ENCODE results near the gene PRTG. TPM values are rescaled to one million over a fixed set of nuclear protein-coding genes. Genes with fewer than 3 reads are reported as not detected.
"Not testable (repeated sequence)": the region's sequence is repeated elsewhere in the genome, so short reads cannot be mapped to it uniquely, and the experiment has no call there.

Gene PRTG
- 10 to 100 TPM in 3 of 4 donors, 1 to 10 TPM in 1; 4.1 to 37.2 (median 23.3) TPM for total RNA-seq

- H3K9me3 ChIP-seq, result no peaks in the 10 kb centered on the region
- TF ChIP-seq CTCF (IDR thresholded peaks at IDR 0.05) (no peak), POLR2A (IDR thresholded peaks at IDR 0.05) (peak in 1 of 2 donors; percentile 42)
- DNase-seq, result peak; percentile 77 to 79
- no peaks in the 10 kb centered on the region for H3K36me3 ChIP-seq
- H3K4me3 ChIP-seq, result peak within 1 kb of the TSS; percentile 65 to 73
- H3K27me3 ChIP-seq, result no peaks in the 10 kb centered on the region
- H3K27ac ChIP-seq, result peak within 1 kb of the TSS; percentile 88 to 91
- no peaks in the 10 kb centered on the region for H3K4me1 ChIP-seq
- intact Hi-C loops (cut with DNase I; ENCODE audit: low total_unique reads), result no loop called here
Measured at GRCh38 chr15:55742927-55743728, at the start of gene PRTG. PRTG (minus strand) TSS chr15:55743152; CDS start chr15:55742931, 221 bp downstream.

- H3K27me3 ChIP-seq, result no peaks in the 10 kb centered on the region
- H3K9me3 ChIP-seq, result no peaks in the 10 kb centered on the region
- no peak for TF ChIP-seq POLR2A (IDR thresholded peaks at IDR 0.05)
- no peak for TF ChIP-seq CTCF (IDR thresholded peaks at IDR 0.05)
- H3K36me3 ChIP-seq, result no peaks in the 10 kb centered on the region
- no peak for DNase-seq
- no peak overlapping the region for H3K27ac ChIP-seq
- H3K4me3 ChIP-seq, result no peak overlapping the region
- intact Hi-C loops (cut with DNase I; ENCODE audit: low total_unique reads), result no loop called here
- no peaks in the 10 kb centered on the region for H3K4me1 ChIP-seq
Measured at GRCh38 chr15:55791551-55792400, 48.8 kb upstream of the PRTG start.

GRCh38 chr15:55789066-55789660 lies 46.2 kb upstream of the PRTG start:
- TF ChIP-seq POLR2A (IDR thresholded peaks at IDR 0.05) (no peak), CTCF (IDR thresholded peaks at IDR 0.05) (peak in 2 of 4 experiments; percentile 10 to 12)
- DNase-seq, result no peak
- no peaks in the 10 kb centered on the region for H3K9me3 ChIP-seq
- no peaks in the 10 kb centered on the region for H3K27me3 ChIP-seq
- intact Hi-C loops (cut with DNase I; ENCODE audit: low total_unique reads), result no loop called here
- no peak overlapping the region for H3K27ac ChIP-seq
- no peak overlapping the region for H3K4me3 ChIP-seq
- H3K4me1 ChIP-seq, result no peaks in the 10 kb centered on the region
- no peaks in the 10 kb centered on the region for H3K36me3 ChIP-seq

GRCh38 chr15:55786341-55786740 lies 43.4 kb upstream of the PRTG start:
- no peaks in the 10 kb centered on the region for H3K36me3 ChIP-seq
- no peaks in the 10 kb centered on the region for H3K9me3 ChIP-seq
- H3K27me3 ChIP-seq, result no peaks in the 10 kb centered on the region
- intact Hi-C loops (cut with DNase I; ENCODE audit: low total_unique reads), result no loop called here
- H3K4me1 ChIP-seq, result no peaks in the 10 kb centered on the region
- H3K4me3 ChIP-seq, result no peak overlapping the region
- no peak overlapping the region for H3K27ac ChIP-seq
- TF ChIP-seq CTCF (IDR thresholded peaks at IDR 0.05), result no peak
- no peak for TF ChIP-seq POLR2A (IDR thresholded peaks at IDR 0.05)
- no peak for DNase-seq

- H3K9me3 ChIP-seq; H3K27ac ChIP-seq; H3K27me3 ChIP-seq; intact Hi-C loops (cut with DNase I; ENCODE audit: low total_unique reads); H3K36me3 ChIP-seq; H3K4me1 ChIP-seq; DNase-seq; H3K4me3 ChIP-seq: not testable (repeated sequence)
Measured at GRCh38 chr15:55785593-55785992, 42.6 kb upstream of the PRTG start.

Data from uterus (tissue), 4 donors.